Left renal cortex interstitium (tissue), 4 donors: ENCODE results near the gene DEAF1. TPM values are rescaled to one million over a fixed set of nuclear protein-coding genes. Genes with fewer than 3 reads are reported as not detected.

Experiments
- DNase-seq, 4 donors: peaks; one replicate each; pipeline ENCODE4 v3.0.0-alpha.2; 2013; ENCODE audit warnings: low read depth in 4 of 4, low spot score in 2 of 4, missing footprints in 1 of 4
- polyA plus RNA-seq, 4 donors: library from polyadenylated mRNA; unstranded; fragments of 120-200 nt; gene quantifications; one replicate each; pipeline ENCODE4 v1.2.1, GENCODE V29; 2013; ENCODE audit not compliant: insufficient read length in 4 of 4

Gene DEAF1
- polyA plus RNA-seq, 4 donors = 44.7 to 57.7 (median 51.1) TPM

DNA sequence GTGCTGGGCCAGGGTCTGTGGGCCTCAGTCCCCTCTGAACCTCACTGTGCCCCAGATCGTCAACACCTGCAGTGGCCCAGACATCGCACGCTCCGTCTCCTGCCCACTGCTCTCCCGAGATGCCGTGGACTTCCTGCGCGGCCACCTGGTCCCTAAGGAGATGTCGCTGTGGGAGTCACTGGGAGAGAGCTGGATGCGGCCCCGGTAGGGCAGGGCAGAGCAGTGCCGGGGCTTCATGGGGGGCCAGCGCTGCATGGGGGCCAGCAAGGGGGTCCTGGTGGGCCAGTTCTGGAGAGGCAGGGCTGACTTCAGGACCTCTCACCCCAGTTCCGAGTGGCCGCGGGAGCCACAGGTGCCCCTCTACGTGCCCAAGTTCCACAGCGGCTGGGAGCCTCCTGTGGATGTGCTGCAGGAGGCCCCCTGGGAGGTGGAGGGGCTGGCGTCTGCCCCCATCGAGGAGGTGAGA lies 27.4 kb upstream of the DEAF1 start:
- no peak for DNase-seq

DNA sequence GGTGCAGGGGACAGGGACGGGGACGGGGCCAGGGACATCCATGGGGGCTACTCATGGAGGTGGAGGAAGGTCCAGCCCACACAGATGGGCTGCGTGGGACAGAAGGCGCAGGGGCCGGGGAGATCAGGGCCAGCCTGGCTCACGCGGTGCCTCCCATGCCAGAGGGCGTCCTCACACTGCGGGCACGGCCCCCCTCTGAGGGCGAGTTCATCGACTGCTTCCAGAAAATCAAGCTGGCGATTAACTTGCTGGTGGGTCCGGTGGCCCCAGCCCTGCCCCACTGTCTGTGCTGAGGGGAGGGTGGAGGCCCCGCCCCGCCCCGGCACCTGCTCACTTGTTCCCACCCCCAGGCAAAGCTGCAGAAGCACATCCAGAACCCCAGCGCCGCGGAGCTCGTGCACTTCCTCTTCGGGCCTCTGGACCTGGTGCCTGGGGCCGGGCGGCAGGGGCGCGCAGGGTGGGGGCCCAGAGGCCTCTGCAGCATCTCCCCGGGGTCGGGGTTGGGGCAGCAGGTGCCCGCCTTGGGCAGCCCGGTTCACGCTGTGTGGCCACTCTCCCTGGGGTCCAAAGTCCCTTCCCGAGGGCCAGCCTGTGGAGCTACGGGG lies 26.8 kb upstream of the DEAF1 start:
- no peak for DNase-seq

DNA sequence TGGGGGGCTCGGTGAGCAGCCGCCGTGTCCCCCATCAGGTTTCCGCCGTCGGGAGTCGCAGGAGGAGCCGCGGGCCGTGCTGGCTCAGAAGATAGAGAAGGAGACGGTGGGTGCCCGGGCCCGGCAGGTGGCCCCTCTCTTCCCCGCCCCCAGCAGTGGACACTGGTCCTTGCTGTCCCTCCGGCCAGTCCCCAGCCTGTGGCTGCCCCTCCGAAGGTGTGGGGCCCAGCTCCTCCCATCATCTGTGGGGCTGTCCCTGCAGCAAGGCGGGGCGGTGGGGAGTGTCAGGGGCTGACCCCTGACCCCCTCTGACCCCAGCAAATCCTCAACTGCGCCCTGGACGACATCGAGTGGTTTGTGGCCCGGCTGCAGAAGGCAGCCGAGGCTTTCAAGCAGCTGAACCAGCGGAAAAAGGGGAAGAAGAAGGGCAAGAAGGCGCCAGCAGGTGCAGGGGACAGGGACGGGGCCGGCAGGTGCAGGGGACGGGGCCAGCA lies 26.3 kb upstream of the DEAF1 start:
- DNase-seq = no peak

DNA sequence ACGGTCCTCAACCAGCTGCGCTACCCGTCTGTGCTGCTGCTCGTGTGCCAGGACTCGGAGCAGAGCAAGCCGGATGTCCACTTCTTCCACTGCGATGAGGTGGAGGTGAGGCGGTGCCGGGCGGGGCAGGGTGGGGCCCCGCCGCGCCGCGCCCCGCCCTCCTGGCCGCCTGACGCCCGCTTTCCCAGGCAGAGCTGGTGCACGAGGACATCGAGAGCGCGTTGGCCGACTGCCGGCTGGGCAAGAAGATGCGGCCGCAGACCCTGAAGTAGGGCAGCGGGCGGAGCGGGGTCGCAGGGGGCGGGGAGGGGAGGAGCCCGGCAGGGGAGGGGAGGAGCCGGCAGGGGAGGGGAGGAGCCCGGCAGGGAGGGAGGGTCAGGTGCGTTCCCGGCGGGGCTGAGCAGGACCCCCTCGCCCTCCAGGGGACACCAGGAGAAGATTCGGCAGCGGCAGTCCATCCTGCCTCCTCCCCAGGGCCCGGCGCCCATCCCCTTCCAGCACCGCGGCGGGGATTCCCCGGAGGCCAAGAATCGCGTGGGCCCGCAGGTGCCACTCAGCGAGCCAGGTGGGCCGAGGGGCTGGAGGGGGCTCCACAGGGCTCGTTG lies 25.7 kb upstream of the DEAF1 start:
- DNase-seq = no peak

DNA sequence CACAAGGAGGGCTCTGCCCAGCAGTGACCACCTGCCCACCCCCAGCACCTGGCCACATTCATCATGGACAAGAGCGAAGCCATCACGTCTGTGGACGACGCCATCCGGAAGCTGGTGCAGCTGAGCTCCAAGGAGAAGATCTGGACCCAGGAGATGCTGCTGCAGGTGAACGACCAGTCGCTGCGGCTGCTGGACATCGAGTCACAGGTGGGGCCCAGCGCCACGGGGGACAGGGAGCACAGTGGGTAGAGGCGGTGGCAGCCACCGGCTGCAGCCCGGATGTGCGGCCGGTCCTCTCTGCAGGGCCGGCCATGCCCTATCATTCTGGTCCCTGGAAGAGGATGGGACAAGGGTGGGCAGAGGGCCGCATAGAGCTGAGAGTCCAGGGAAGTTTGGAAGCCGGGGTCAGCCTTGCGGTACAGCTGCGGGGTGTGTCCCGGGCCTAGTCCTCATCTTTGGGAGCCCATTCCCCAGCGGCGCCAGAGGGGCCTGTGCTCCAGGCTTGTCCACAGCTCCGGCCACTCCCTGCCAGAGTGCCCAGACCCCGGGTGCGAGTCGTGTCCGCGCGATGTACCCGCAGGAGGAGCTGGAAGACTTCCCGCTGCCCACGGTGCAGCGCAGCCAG lies 25.1 kb upstream of the DEAF1 start:
- DNase-seq = no peak

DNA sequence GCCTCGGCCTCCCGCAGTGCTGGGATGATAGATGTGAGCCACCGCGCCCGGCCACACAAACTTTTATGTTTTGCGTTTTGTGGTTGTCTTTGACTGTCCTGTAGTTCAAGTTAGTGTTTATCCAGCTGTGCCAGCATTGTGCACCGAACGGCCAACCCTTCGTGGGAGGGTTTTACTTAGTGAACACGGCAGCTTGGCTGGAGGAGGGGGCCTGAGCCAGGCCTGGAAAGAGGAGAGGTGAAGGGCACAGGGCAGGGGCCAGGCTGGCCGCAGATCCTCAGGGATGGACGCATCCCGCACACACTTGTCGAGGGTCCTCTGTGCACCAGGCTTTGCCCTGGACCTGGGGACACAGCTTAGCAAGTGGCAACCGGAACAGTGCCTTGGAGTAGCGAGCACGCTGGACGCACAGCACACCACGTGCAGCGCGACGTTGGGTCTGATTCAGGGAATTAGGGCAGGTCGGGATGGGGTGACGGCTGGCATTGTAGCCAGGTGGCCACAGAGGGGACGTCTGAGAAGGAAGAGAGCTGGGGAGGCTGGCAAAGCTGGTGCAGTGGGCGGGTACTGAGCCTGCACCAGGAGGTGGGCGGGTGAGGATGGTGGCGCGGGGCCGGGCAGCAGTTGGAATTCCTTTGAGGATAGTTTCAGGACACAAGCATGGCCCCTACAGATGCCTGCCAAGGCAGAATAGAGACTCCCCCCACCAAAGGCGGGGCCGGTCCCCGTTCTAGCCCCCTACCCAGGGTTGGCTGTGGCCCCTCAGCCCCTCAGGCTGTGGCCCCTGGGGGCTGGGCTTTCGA lies 24.4 kb upstream of the DEAF1 start:
- DNase-seq = no peak

DNA sequence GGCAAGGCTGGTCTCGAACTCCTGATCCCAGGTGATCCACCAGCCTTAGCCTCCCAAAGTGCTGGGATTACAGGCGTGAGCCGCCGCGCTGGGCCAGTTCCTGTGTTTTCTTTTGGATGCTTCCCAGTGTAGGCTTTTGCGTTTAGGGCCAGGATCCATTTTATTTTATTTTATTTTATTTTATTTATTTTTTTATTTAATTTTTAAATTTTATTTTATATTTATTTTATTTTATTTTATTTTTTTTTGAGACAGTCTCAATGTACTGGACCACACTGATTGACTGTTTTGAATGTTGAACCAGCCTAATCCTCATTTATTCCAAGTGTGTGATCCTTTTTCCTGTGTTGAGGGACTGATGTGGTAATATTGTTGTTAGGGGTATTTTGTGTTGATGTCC lies 19.4 kb upstream of the DEAF1 start:
- no peak for DNase-seq

DNA sequence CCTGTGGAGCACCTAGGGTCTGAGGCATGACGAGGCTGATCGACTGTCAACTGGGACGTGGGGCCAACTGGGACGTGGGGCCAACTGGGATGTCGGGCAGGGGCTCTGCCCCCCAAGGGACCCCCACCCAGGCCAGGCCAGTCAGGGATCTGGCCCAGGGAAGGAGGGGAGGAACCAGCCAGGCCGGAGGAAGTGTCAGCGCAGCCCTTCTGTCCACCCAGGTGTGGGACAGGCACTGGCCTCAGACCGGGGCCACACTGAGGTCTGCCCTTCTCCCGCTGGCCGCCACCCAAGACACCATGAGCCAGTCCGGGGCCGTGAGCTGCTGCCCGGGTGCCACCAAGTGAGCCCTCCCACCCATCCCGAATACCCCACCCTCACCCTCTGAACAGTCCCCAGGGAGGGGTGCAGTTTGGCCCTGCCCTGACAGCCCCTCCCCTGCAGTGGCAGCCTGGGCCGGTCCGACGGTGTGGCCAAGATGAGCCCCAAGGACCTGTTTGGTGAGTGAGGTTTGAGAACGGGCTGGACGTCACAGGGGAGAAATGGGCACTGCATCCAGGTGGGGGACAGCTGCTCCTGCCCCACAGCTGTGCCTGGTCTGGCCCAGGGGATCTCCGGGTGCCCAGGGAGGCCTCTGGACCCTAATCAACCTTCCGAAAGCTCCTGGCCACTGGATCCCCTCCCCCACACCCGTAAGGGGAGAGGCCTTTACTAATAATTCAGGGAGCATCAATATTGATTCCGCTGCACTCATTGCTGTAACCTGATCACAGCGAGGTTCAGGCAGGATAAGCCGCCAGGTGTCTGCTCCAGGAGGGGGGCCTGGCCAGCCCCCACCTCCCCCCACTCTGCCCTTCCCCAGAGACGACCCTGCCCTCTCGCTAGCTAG lies 14.3 kb upstream of the DEAF1 start:
- no peak for DNase-seq

DNA sequence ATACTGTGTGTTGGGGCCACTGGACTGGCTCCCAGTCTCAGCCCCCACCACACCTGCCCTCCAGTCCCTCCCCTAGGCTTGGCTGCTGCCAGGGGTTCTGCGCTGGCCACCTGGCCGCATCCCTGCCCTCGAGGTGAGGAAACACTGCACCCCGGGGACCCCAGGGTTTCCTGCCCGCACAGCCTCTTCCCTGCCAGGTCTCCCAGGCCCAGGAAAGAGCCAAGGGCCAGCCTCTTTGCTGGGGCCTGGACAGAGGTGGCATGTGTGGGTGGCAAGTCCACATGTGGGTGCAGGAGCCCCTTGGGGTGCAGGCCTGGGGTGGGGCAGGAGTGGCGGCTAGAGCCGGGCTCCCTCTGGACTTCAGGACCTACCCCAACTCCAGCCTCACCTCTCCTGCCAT lies 13.5 kb upstream of the DEAF1 start:
- no peak for DNase-seq

DNA sequence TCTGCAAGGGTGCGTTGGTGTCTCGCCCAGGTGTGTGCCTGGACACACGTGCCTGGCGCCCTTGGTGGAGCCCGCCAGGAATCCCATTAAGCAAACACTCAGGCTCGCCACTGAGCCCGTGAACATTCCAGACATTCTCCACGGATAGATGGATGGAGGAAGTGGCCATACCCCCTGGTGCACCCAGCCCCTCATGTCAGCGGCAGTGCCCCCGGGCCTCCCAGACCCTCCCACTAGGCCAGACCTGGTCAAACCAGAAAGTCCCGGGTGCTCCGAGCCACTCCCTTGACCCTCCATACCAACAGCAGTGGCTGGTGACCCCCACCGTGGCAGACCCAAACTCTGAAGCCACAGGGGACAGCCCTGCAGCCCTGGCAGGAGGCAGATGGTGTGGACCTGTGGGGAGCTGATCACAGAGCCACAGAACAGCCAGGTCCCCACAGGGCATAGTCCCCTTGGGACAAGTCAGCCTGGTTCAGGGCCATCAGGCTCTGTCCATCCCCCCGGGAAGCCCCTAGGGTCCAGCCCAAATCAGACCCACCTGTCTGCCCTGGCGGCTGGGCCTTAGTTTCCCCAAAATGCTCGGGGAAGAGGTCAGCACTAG lies 12.9 kb upstream of the DEAF1 start:
- DNase-seq = no peak

DNA sequence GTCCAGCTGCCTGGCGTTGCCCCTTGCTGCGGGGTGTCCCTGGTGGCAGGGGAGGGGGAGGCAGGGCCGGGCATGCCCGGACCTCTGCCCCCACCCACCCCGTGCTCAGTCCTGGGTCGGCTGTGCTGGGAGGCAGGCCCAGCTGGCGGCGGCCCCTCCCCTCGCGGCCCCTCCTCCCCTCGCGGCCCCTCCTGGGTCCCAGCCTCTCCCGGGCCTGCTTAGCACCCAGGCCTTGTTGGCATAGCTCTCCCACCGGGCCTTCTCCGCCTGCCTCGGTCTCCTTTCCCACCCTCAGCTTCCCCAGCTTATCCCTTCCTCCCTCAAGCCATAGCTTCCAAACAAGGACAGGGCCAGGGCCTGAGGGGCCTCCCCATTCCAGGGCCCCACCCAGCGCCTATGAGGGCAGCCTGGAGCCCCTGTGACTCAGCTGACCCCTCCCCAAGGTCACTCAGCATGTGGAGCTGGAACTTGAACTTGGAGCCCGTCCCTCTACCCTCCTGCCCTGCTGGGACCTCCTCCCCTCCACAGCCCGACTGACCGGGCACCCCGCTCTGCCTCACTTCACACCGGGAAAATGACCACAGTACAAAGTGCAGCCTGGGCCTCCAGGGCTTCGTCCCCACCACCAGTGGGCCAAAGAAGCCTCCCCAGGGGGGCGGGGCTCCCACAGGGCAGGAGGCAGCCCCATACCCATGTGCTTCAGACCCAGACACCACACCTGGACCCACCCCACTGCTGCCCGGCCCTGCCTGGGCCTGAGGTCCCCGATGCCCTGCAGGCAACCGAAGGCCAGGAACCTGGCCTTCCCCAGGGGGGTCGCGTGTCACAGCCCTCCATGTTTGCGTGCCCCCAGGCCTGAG lies 12.2 kb upstream of the DEAF1 start:
- DNase-seq = no peak

DNA sequence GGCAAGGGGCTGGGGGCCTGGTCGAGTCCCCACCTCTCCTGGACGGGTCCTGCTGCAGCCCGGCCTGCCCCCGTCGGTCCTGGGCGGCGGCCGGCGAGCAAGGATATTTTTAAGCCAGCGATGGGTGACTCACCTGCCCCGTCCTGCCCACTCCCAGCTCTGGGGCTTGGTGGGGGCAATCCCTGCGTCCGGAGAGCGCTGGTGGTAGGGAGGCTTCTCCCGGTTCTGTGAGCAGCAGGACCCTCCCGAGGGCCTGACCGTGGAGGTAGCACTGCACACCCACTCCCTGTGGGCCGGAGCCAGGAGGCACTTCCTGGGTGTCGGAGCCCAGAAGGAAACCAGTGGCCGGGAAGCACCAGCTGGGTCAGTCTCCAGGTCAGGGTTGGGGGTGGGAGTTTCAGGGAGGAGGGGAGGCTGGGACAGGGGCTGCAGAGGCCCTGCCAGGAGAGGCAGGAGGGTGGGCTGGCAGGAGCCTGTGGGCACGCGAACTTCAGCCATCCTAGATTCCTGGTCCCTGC lies 11.5 kb upstream of the DEAF1 start:
- no peak for DNase-seq

DNA sequence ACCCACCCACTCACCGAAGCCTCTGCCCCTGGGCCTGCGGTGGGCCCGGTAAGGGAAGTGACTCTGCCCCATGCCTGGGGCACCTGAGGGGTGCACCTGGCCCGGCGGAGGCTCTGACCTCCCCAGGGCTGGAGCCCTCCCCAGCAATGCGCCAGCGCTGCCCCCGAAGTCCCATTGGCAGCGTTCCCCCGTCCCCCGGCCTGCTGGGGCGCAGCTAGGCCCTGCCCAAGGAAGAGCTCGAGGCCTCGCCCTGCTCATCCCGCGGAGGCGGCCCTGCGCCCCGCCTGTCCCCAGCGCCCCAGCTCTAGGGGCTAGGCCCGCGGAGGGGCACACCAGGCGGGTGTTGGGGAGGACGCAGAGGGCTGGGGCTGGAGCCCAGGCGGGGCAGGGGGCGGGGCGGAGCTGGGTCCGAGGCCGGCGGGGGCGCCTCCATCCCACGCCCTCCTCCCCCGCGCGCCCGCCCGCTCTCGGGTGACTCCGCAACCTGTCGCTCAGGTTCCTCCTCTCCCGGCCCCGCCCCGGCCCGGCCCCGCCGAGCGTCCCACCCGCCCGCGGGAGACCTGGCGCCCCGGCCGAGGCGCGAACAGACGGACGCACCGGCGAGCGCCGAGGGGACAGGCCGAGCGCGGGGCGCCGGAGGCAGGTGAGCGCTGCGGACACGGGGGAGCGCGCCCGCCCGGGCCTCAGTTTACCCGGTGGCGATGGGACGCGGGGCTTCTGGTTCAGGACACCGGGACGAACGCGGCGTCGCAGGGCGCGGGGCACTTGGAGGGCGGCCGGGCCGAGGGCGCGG lies 10.8 kb upstream of the DEAF1 start, which contains the start of gene EPS8L2:
Gene EPS8L2, plus strand, starts transcription at position 586 of the 793 bp plus-strand sequence. CDS start 3,177 bp downstream, outside the sequence.
- no peak for DNase-seq

DNA sequence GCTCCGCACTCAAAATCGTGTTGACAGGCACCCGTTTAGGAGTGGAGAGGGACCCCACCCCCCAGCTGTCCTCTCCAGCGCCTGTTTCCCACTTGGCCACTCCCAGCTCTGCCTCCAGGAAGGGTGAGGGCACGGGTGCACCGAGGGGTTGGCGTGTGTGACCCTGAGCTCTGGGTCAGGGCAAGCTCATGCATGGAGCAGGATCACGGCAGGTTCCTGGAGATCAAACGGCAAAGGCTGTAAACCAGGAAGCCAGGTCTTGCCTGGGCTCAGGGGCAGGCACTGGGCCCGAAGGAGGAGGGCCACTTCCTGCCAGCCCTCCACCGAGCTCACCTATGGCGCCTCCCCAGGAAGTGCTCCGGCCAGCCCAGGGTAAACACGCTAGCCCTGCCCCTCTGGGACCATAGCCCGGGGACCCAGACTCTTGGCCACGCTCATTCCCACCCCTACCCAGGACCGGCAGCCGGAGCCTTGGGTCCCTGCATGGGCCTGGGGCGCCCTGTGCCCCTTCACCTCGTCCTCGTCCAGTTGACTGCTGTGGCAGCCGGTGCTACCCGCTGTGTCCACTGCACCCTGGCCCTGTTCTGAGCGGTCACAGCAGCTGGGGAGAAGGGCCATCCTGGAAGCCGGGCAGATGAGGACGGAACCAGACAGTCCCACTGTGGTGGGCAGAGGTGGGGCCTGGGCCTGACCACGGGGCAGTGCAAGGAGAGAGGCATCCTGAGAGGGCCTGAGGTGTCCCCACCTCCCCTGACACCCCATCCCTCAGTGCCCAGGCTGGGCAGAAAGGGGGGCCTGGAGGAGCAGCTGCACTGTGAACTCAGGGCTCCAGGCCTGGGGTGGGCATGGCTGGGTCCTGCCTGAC lies 10.0 kb upstream of the DEAF1 start:
- DNase-seq = no peak

DNA sequence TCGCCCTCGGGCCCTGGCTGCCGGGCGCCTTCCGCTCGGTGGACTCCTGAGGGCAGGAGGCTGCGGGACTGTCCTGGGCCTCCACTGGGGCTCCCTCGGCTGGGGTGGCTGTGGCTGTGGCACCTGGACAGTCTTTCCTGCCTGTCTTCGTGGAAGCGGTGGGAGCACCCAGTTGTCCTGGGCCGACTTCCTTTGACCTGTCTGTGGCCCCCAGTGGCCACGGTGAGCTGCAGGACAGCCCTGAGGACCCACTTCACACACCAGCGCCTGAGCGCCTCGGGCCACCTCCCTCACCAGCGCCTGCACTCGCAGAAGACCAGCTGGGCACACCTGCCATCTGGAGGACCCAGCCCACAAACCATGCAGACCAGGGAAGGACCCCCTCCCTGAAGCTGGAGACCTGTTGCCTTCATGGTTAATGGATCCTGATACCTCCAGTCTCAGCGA lies 9.2 kb upstream of the DEAF1 start:
- no peak for DNase-seq

DNA sequence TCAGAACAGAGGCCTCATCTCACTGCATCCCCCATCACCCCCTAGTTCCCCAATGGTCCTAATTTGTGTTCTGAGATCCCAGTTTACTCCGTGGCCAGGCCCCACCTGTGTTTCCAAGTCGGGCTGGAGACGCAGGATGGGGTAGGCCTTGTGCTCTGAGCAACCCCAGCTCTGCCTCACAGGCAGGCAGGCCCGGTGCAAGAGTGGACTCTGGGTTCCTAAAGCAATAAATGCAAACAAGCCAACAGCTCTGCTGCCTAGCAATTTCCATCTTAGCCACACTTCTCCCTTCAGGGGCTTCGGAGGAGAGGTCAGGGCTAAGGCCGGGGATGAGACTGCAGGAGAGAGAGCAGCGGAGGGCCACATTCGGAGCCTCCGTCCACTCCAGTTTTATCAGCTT lies 8.5 kb upstream of the DEAF1 start:
- DNase-seq = no peak
